IMR-90 (cell line): ENCODE results near the gene RUNX1. TPM values are rescaled to one million over a fixed set of nuclear protein-coding genes. Genes with fewer than 3 reads are reported as not detected.

ENCODE experiments used
- ATAC-seq: fragments of 200-7000 bp; cut with Tn5 transposase; 2 replicates; pipeline ENCODE4 v1.9.1; 2020; ENCODE audit warnings: low read depth, mild to moderate bottlenecking, moderate library complexity
- BruUV-seq: library from RNA; stranded (reverse); fragments of 400-500 nt; replicated peaks from 2 replicates; lab custom pipeline; 2021; lab: Mats Ljungman, UMichigan
- CTCF ChIA-PET: fragments of 300-600 bp; formaldehyde crosslinking; extraction: SDS; loops from one replicate; lab custom pipeline; 2021; ENCODE audit warnings: antibody characterized with exemption; lab: Yijun Ruan, JAX
- POLR2A ChIA-PET: fragments of 300-600 bp; sonication (Branson Sonifier 250); formaldehyde crosslinking; loops from one replicate; lab custom pipeline; 2022; ENCODE audit warnings: antibody characterized with exemption; ENCODE audit not compliant: unreplicated experiment; lab: Charles Lee
- DNase-seq: peaks from one replicate; pipeline ENCODE4 v3.0.0; 2013
- H2AFZ ChIP-seq: replicated peaks from 2 replicates; pipeline ENCODE3; 2013; ENCODE audit warnings: low read length, mild to moderate bottlenecking; ENCODE audit not compliant: poor library complexity
- H2AK5ac ChIP-seq: 2 replicates; pipeline ENCODE4 v1.6.1; 2013; ENCODE audit warnings: low read depth, low read length, inconsistent platforms
- H2AK9ac ChIP-seq: replicated peaks from 2 replicates; pipeline ENCODE3; 2013; ENCODE audit warnings: mild to moderate bottlenecking, low read depth, low read length, moderate library complexity; ENCODE audit not compliant: poor library complexity
- H2BK120ac ChIP-seq: 2 replicates; pipeline ENCODE4 v1.6.1; 2013; ENCODE audit warnings: low read depth, low read length, inconsistent platforms
- H2BK15ac ChIP-seq: 3 replicates; pipeline ENCODE4 v1.6.1; 2013; ENCODE audit warnings: low read depth, low read length, inconsistent platforms
- H2BK20ac ChIP-seq: 2 replicates; pipeline ENCODE4 v1.6.1; 2013; ENCODE audit warnings: low read depth, mild to moderate bottlenecking, inconsistent platforms, low read length, moderate library complexity
- H2BK5ac ChIP-seq: 2 replicates; pipeline ENCODE4 v1.6.1; 2013; ENCODE audit warnings: mild to moderate bottlenecking, low read depth, low read length, inconsistent platforms; ENCODE audit not compliant: poor library complexity, severe bottlenecking
- H3K14ac ChIP-seq: replicated peaks from 2 replicates; pipeline ENCODE4 v1.6.1; 2013; ENCODE audit warnings: low read depth, low read length, inconsistent platforms
- H3K18ac ChIP-seq: 2 replicates; pipeline ENCODE4 v1.6.1; 2013; ENCODE audit warnings: low read depth, low read length, control low read depth
- H3K23ac ChIP-seq: 2 replicates; pipeline ENCODE4 v1.6.1; 2013; ENCODE audit warnings: low read depth, low read length, inconsistent platforms
- H3K27ac ChIP-seq: 2 replicates; pipeline ENCODE4 v1.5.1; 2013; ENCODE audit warnings: mild to moderate bottlenecking, control low read depth, low read length; ENCODE audit not compliant: insufficient read depth
- H3K27me3 ChIP-seq: 2 replicates; pipeline ENCODE4 v1.6.1; 2013; ENCODE audit warnings: low read length; ENCODE audit not compliant: control insufficient read depth, insufficient read depth
- H3K36me3 ChIP-seq: 2 replicates; pipeline ENCODE4 v1.6.1; 2013; ENCODE audit warnings: low read length, mixed read lengths; ENCODE audit not compliant: control insufficient read depth, insufficient read depth
- H3K4ac ChIP-seq: 2 replicates; pipeline ENCODE4 v1.6.1; 2013; ENCODE audit warnings: low read depth, low read length, inconsistent platforms
- H3K4me1 ChIP-seq: 2 replicates; pipeline ENCODE4 v1.6.1; 2013; ENCODE audit warnings: low read length, mixed read lengths; ENCODE audit not compliant: control insufficient read depth, insufficient read depth
- H3K4me2 ChIP-seq: 2 replicates; pipeline ENCODE4 v1.6.1; 2013; ENCODE audit warnings: low read depth, mild to moderate bottlenecking, control low read depth, low read length, moderate library complexity
- H3K4me3 ChIP-seq: 2 replicates; pipeline ENCODE4 v1.5.1; 2013; ENCODE audit warnings: low read depth, mild to moderate bottlenecking, control low read depth, low read length, moderate library complexity; ENCODE audit not compliant: insufficient read depth
- H3K56ac ChIP-seq: 2 replicates; pipeline ENCODE4 v1.6.1; 2013; ENCODE audit warnings: low read length, inconsistent platforms; ENCODE audit not compliant: insufficient read depth; ENCODE audit errors: extremely low read depth
- H3K79me1 ChIP-seq, 2 experiments: 2 replicates each; pipeline ENCODE4 v1.6.1; 2013; ENCODE audit warnings: low read length in 2 of 2, inconsistent platforms in 1 of 2, low read depth in 1 of 2
- H3K9ac ChIP-seq: 2 replicates; pipeline ENCODE4 v1.6.1; 2013; ENCODE audit warnings: low read depth, low read length, control low read depth
- H3K9me1 ChIP-seq: 2 replicates; pipeline ENCODE4 v1.6.1; 2013; ENCODE audit warnings: low read length, inconsistent platforms; ENCODE audit not compliant: insufficient read depth
- H3K9me3 ChIP-seq: 2 replicates; pipeline ENCODE4 v1.6.1; 2013; ENCODE audit warnings: low read length; ENCODE audit not compliant: control insufficient read depth, insufficient read depth
- H4K20me1 ChIP-seq: 2 replicates; pipeline ENCODE4 v1.6.1; 2013; ENCODE audit warnings: low read length, inconsistent platforms; ENCODE audit not compliant: insufficient read depth
- H4K5ac ChIP-seq: 2 replicates; pipeline ENCODE4 v1.6.1; 2013; ENCODE audit warnings: mild to moderate bottlenecking, low read depth, low read length, control low read depth
- H4K8ac ChIP-seq, 2 experiments: 2 replicates each; pipeline ENCODE4 v1.6.1; 2013; ENCODE audit warnings: low read depth in 2 of 2, low read length in 2 of 2, control low read depth in 1 of 2, inconsistent platforms in 1 of 2
- H4K91ac ChIP-seq: 2 replicates; pipeline ENCODE4 v1.6.1; 2013; ENCODE audit warnings: low read depth, low read length, inconsistent platforms; ENCODE audit not compliant: insufficient read depth
- CHD1 ChIP-seq: IDR thresholded peaks from 2 replicates; pipeline ENCODE4 v1.6.1; 2012; ENCODE audit warnings: low read depth, low read length, improper control_type of control experiment
- FOS ChIP-seq: fragments of 150-350 bp; IDR thresholded peaks from 2 replicates; pipeline ENCODE4 v1.6.1; 2016; ENCODE audit warnings: low read depth, low read length
- MAFK ChIP-seq: IDR thresholded peaks from 2 replicates; pipeline ENCODE4 v1.6.1; 2012; ENCODE audit warnings: low read depth, low read length, improper control_type of control experiment
- MAZ ChIP-seq: IDR thresholded peaks from 2 replicates; pipeline ENCODE4 v1.6.1; 2012; ENCODE audit warnings: low read depth, mild to moderate bottlenecking, low read length, improper control_type of control experiment, moderate library complexity, borderline replicate concordance
- NFE2L2 ChIP-seq: fragments of 150-350 bp; IDR thresholded peaks from 2 replicates; pipeline ENCODE4 v1.6.1; 2016; ENCODE audit warnings: low read depth, mild to moderate bottlenecking, low read length
- POLR2A ChIP-seq: IDR thresholded peaks from 2 replicates; pipeline ENCODE4 v1.6.1; 2012; ENCODE audit warnings: mild to moderate bottlenecking, low read depth, low read length
- RAD21 ChIP-seq: IDR thresholded peaks from 2 replicates; pipeline ENCODE4 v1.6.1; 2012; ENCODE audit warnings: low read length, improper control_type of control experiment
- RCOR1 ChIP-seq: IDR thresholded peaks from 2 replicates; pipeline ENCODE4 v1.6.1; 2012; ENCODE audit warnings: mild to moderate bottlenecking, low read length, improper control_type of control experiment; ENCODE audit not compliant: insufficient replicate concordance
- SMC3 ChIP-seq: fragments of 150-350 bp; IDR thresholded peaks from 2 replicates; pipeline ENCODE4 v1.6.1; 2016; ENCODE audit warnings: low read depth, mild to moderate bottlenecking, antibody characterized with exemption, low read length, moderate library complexity
- USF2 ChIP-seq: fragments of 150-350 bp; IDR thresholded peaks from 2 replicates; pipeline ENCODE4 v1.6.1; 2017; ENCODE audit warnings: mild to moderate bottlenecking, antibody characterized with exemption, low read length, low read depth
- WGBS, 2 experiments: methylation state at CpG; one replicate each; pipeline versions ENCODE4 v1.1.5 to v1.1.7; 2013; ENCODE audit warnings: missing lambda C conversion rate in 2 of 2; ENCODE audit not compliant: insufficient read length in 1 of 2; ENCODE audit errors: extremely low coverage in 2 of 2; 5-methylcytosine and 5-hydroxymethylcytosine counted together
- dilution Hi-C: fragments of 300-500 bp; cut with HindIII; formaldehyde crosslinking; loops from one replicate; pipeline ENCODE4 v1.14.3; 2018; ENCODE audit warnings: low sequenced_read_pairs; ENCODE audit not compliant: unreplicated experiment
- in situ Hi-C: fragments of 300-500 bp; cut with MboI; formaldehyde crosslinking; loops from 3 replicates; pipeline ENCODE4 v1.14.3; 2019; ENCODE audit warnings: low sequenced_read_pairs, inconsistent platforms, mixed read lengths
- intact Hi-C: fragments of 100-400 bp; cut with micrococcal nuclease; formaldehyde crosslinking; loops from 2 replicates; pipeline ENCODE4 v1.10.0; 2022
- polyA plus RNA-seq, 3 experiments: library from polyadenylated mRNA; depleted of rRNA; stranded (reverse); fragments of >200 nt; gene quantifications; 2 replicates each; pipeline ENCODE4 v1.2.3, GENCODE V29; 2012; ENCODE audit warnings: low replicate concordance in 1 of 3
- total RNA-seq: library from RNA; depleted of rRNA; stranded (reverse); fragments of >200 nt; gene quantifications from 2 replicates; pipeline ENCODE4 v1.2.3, GENCODE V29; 2012

Gene RUNX1
- total and polyA plus RNA-seq, 2 of the 4 experiments (the other 2 are of a cell fraction) = 34.5 to 56.5 TPM

GRCh38 chr21:34838956-34839820, 209.9 kb downstream of the RUNX1 start:
- Histone ChIP-seq H3K79me1 (peaks cover 54 to 90% of the 10 kb centered on the region in 2 experiments), H3K4ac (peak overlapping the region; percentile 26), H4K8ac (0 out of 4 replicates have a peak overlapping the region, but pooled peaks of 1 of the 2 experiments have one; percentile 45), H2BK120ac (peak overlapping the region; percentile 2; the same call in 1 of the 2 replicates), H3K9ac (no peak overlapping the region), H2AK9ac (no peak overlapping the region), H3K27me3 (no peaks in the 10 kb centered on the region), H2BK5ac (peak overlapping the region; percentile 28), H3K4me2 (no peak overlapping the region), H4K91ac (no peak overlapping the region), H2AFZ (no peak overlapping the region), H3K4me3 (no peak overlapping the region), H3K23ac (peak overlapping the region; percentile 56; the same call in 1 of the 2 replicates), H4K20me1 (peaks cover 88% of the 10 kb centered on the region), H4K5ac (no peak overlapping the region), H3K14ac (peak overlapping the region; percentile 41), H3K56ac (no peak overlapping the region), H3K18ac (0 out of 2 replicates have a peak overlapping the region, but pooled peaks have one; percentile 4), H3K9me1 (peaks cover 63% of the 10 kb centered on the region), H3K9me3 (no peaks in the 10 kb centered on the region), H3K4me1 (peaks cover 41% of the 10 kb centered on the region), H2AK5ac (peak overlapping the region; percentile 72; the same call in 1 of the 2 replicates), H2BK20ac (no peak overlapping the region), H3K27ac (peak overlapping the region; percentile 40; the same call in 1 of the 2 replicates), H3K36me3 (peaks cover 50% of the 10 kb centered on the region), H2BK15ac (no peak overlapping the region)
- 72% methylated on average over 3 of the region's 14 CpGs; no CpG with 5 or more reads in 1 of the 2 experiments for WGBS, 2 experiments
- ATAC-seq (no peak), DNase-seq (no peak)
- no TSS peak for BruUV-seq
- POLR2A ChIA-PET = no interaction called here
- intact Hi-C loops = no loop called here
- dilution Hi-C loops = no loop called here
- CTCF ChIA-PET = no interaction called here
- in situ Hi-C loops = no loop called here
- no peak for TF ChIP-seq CHD1
- TF ChIP-seq POLR2A = no peak
- no peak for TF ChIP-seq SMC3
- TF ChIP-seq MAFK = no peak
- no peak for TF ChIP-seq RCOR1
- no peak for TF ChIP-seq MAZ
- no peak for TF ChIP-seq FOS
- TF ChIP-seq USF2 = no peak
- TF ChIP-seq RAD21 = no peak
- TF ChIP-seq NFE2L2 = no peak
